Dermis blood vessel endothelial cell (primary cell): ENCODE data around the gene DIPK1C. TPM values are rescaled to one million over a fixed set of nuclear protein-coding genes. Genes with fewer than 3 reads are reported as not detected.

ENCODE experiments used
- DNase-seq: peaks from one replicate; pipeline ENCODE4 v3.0.0; 2010
- total RNA-seq: library from RNA; depleted of rRNA; stranded (reverse); fragments of >200 nt; gene quantifications from 2 replicates; pipeline ENCODE4 v1.2.3, GENCODE V29; 2014

DIPK1C gene
- total RNA-seq, 1 donor from 2014 or later: not detected

DNA sequence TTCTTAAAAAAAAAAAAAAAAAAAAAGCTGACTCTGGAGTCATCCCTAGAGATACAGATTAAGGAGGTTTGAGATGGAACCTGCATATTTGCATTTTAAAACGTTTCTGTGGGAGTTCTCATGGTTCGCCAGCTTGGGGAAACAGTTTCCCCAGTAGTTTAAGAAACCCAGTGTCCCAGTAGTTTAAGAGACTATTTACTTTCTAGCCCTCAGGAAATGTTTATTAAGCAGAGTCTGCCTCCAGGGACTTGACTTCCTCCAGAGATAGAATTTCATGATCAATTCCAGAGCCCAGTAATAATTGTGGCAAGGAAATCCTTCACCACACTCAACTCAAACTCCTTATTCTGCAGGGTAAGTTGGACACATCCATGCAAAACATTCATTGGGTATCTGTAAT is 39.1 kb downstream of the DIPK1C start:
- no peak for DNase-seq

DNA sequence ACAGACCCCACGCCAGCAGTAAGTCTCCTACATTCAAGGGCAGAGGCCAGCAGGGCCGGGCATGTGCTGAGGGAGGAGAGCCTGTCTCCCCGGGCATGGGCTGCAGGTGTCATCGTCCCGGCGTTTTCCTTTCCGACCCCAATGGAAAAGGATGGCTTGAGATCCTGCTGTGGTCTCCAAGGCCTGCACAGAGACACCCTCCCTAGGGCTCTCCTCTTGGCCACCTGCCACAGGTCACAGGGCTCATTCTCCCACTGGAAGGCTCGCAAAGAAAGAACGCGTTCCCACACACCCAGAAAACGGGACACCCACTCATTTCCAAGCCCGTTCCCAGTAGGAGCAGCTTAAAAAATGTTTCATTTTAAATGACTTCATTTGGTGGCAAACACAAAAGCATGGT is 41.0 kb downstream of the DIPK1C start:
- DNase-seq: no peak

GRCh38 chr18:74414953-74415515 is 42.1 kb downstream of the DIPK1C start:
- no peak for DNase-seq

GRCh38 chr18:74413836-74414235 is 43.3 kb downstream of the DIPK1C start:
- DNase-seq: no peak

GRCh38 chr18:74412116-74412880 is 44.8 kb downstream of the DIPK1C start:
- DNase-seq: no peak

GRCh38 chr18:74411475-74411874 is 45.6 kb downstream of the DIPK1C start:
- no peak for DNase-seq

DNA sequence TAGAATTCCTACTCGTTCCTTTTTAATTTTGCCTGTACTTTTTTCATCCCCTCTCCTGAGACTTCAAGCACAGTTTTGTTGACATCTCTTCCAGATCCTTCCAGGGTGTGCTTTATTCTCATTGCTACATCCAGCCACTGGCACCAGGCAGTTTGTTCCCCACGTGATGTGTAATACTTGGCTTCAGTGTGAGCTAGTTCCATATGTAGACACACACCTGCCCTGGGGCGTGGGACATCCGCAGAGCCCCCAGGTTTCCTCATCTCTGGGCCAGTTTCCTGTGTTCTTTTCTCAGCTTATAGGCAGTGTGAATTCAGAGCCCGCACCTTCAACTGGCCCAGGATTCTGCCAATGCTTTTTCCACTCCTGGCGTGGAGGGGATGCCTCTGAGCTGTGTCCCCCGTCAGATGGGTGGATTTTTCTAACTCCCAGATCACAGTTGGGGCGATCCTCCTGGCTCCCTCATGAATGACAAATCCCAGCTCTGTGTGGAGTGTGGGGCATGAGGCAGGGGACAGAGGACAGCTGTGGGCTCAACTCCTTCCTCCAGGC is 46.6 kb downstream of the DIPK1C start:
- no peak for DNase-seq

GRCh38 chr18:74407888-74408287 is 49.2 kb downstream of the DIPK1C start:
- DNase-seq: no peak

GRCh38 chr18:74402806-74403433 is 54.2 kb downstream of the DIPK1C start:
- DNase-seq: no peak

DNA sequence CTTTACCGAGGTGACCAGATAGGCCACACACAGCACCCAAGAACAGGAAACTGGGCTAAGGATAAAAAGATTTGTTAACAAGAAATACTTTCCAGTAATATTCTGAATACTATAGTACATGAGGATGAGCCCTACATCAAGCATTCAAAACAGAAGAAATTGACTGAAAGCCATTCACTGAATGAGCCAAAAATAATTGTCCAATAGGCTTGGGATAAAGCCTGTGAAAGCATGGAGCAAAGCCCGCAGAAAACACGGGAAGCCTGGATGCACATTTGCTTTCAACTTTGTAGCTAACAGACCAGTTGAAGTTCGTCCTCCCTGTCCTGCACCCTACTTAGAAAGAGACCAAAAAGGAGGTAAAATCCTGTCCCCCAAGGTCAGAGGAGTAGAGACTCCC is 56.3 kb downstream of the DIPK1C start:
- DNase-seq: no peak

DNA sequence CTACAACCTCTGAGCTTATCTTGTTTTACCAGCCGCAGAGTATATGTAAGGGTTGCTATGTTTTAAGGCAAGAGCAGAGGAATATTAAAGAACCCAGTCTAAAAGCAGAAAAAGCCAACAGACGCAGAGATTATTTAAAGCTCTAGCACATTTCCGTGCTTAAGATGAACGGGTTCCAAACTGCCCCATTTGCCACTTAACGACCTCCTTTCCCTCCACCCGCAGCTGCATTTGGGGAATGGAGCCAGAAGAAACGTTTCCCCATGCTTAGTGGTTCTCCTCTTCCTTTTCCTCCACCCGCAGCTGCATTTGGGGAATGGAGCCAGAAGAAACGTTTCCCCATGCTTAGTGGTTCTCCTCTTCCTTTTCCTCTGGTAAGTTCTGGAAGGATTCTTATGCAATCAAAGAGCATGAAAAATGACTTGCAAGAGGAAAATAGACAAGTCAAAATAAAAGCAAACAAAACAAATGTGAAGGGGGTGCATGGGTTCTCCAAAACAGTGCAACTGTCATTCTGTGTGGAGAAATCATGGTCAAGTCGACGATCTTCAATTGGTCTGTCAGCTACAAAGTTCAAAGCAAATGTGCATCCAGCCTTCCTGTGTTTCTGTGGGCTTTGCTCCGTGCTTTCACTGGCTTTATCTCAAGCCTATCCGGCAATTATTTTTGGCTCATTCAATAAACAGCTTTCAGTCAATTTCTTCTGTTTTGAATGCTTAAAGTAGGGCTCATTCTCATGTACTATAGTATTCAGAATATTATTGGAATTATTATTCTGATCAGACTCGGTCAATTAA is 57.8 kb downstream of the DIPK1C start:
- DNase-seq: no peak

DNA sequence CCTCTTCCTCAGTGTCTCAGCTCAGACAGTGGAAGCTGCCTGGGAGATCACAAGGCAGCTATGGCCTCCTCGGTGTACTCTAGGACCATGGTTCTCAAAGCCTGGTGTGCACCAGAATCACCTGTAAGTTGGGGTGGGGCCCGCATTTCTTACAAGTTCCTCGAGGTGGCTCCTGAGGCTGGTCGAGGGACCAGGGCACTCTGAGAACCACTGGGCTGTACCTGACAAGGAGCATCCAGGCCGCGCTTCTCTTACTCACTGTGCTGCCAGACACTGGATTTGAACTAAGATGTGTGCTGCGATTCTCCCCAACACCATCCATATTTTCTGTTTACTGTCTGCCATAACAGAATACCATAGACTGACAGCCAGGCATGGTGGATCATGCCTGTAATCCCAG is 59.5 kb downstream of the DIPK1C start:
- no peak for DNase-seq

DNA sequence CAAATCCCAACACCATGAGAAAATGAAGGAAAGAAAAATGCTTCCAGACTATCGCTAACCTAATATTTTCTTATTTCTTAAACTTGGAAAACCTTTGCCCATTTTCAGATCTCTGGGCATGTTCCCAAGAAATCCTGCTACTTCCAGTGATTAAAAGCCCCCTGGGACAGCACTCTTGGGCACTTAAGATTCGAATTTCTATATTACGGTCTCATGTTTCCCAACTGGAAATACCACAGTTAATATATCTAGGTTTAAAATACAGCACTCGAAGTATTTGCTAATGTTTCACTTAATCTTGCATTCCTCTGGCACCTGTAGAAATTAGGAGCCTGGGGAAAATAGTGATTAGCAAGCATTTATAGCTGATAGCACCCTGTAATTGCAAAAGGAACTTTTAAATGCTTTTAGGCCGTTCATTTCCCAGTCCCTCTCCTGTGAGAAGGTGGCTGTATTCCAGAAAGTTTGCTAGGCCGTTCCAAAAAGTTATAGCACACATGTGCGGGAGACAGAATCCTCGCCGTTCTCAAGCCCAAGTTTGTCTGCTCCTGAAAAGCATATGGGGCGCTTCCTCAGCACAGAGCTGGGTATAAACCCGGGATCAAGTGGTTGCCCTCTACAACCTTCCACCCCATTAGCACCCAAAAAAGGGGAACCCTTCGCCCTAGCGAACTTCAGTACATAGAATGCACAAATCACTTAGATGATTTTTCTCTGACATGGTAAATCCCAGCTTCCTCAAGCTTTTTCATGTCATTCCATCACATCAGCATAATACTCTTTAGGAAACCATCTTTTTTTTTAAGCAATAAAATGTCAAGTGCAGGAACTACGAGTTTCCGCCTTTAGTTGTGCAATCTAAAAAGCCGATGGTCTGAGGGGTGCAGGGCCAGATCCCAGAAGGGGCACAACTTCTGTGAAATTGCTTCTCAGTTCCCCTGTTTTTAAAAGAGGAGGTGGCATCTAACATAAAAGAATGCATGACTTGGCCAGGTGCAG is 60.6 kb downstream of the DIPK1C start:
- no peak for DNase-seq

- DNase-seq: no peak
These were observed 61.4 kb downstream of the DIPK1C start for GRCh38 chr18:74395648-74396154.

GRCh38 chr18:74395006-74395405 is 62.1 kb downstream of the DIPK1C start:
- no peak for DNase-seq

DNA sequence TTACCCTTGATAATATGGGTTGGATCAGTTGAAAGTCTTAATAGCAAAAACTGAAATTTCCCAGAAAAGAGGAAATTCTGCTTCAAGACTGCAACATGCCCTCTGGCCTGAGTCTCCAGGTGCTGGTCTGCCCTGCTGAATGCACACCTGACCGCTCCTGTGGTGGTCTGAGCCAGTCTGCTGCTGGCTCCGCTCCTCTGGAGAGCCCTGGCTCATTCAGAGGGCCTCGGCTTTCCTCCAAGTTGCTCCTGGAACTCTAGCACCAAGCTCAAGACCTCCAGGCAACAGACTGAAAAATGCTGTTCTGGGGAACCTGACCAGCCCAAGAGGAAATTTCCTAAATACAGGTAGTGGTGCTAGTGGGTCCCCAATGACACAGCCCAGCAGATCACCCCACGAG is 64.8 kb downstream of the DIPK1C start:
- no peak for DNase-seq

GRCh38 chr18:74390900-74391299 is 66.2 kb downstream of the DIPK1C start:
- DNase-seq: no peak

- no peak for DNase-seq
These were observed 67.1 kb downstream of the DIPK1C start for GRCh38 chr18:74389991-74390390.

- no peak for DNase-seq
These were observed 67.8 kb downstream of the DIPK1C start for GRCh38 chr18:74389171-74389927.

DNA sequence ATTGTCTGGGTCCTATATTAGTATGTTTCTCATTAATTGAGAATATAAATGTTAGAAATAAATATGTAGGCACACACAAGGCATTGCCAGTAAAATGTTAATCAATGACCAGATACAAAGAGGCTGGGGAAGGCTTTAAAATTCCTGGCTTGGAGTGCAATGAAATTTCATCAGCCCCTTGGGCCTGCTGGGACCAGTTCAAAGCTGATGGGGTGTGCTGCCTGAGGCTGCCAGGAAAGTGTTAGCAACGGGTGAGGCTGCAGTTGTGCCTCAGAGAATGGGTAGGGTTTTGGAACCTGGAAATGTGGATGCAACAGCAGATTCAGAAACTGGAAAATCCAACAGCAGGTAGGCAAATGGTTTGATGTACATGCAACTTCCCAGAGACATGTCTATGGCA is 68.9 kb downstream of the DIPK1C start:
- DNase-seq: no peak

GRCh38 chr18:74387383-74387782 is 69.7 kb downstream of the DIPK1C start:
- no peak for DNase-seq
